NCI-H69 (cell line): ENCODE data around the gene CPN2.

Source experiments
- DNase-seq: peaks from one replicate; lab custom pipeline; 2025; lab: John Stamatoyannopoulos, UW

The CPN2 gene

GRCh38 chr3:194380326-194380725 lies 29.2 kb upstream of the CPN2 start:
- DNase-seq, result peak; percentile 78

DNA sequence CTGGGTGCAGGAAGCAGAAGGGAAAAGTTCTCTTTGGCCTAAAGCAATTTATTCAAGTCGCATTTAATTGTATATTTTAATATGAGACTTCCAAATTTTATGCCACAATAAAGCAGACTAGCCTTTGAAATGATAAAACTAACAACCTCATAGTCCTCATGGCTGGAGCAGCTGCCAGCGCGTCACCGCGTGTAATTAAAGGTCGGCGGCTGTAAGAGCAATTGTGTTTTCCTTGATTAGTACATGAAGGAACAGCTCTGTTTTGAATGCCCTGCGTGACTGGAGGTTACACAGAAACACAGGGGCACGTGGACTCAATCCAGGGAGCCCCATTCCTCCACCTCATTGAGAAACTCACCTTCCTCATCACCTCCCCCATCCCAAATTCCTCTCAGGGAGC lies 28.5 kb upstream of the CPN2 start:
- DNase-seq, result peak; percentile 81

GRCh38 chr3:194379231-194379630 lies 28.1 kb upstream of the CPN2 start:
- DNase-seq, result peak; percentile 74

- DNase-seq, result no peak
Measured at GRCh38 chr3:194377708-194378107, 26.6 kb upstream of the CPN2 start.

DNA sequence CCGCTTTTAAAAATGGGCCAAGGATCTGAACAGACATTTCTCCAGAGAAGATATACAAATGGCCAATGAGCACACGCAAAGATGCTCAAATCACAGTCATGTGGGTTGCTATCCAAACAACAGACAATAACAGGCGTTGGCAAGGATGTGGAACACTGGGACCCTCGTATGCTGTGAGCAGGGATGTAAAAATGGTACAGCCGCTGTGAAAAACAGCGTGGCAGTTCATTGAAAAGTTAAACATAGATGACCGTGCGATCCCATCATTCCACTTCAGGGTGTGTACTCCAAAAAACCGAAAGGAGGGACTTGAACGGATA lies 25.1 kb upstream of the CPN2 start:
- no peak for DNase-seq

GRCh38 chr3:194375473-194376240 lies 24.5 kb upstream of the CPN2 start:
- peak; percentile 87 for DNase-seq

- DNase-seq, result peak; percentile 62
Measured at GRCh38 chr3:194374935-194375334, 23.8 kb upstream of the CPN2 start.

DNA sequence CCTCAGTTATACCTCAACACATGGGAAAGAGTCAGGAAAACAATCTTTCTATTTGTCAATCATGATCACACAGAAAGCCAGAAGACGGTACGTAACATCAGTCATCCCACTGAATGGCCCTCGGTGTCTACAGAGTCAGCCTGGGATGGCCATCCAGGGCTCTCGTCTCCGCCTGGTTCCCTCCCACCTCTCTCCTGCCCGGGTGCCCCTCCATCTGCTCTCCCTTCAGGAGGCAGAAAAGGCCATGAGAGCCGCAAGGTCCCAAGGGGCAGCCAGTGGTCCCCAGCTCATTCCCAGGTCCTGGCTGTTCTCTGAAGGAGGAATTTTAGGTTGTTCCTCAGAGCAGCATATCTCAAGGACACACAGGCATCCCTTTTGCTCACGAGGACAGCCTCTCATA lies 22.8 kb upstream of the CPN2 start:
- peak; percentile 39 for DNase-seq

- DNase-seq, result no peak
Measured at GRCh38 chr3:194373028-194373427, 21.9 kb upstream of the CPN2 start.

DNA sequence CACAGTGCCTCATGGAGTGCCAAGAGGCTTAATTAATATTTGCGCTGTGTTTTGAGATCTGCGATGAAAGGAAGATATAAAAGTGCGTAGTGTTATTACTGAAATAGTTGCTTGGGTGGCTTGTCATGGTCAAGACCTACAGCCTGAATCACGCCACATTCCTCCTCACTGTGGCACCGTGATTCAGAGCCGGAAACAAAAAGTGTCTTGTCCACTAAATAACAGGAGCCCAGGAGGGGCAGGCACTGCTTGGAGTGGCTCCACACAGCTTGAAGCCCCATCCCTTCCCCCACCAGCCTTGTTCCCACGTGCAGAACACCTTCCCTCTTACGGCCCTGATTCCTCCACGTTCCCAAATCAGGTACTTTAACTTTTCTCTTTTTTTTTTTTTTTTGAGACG lies 19.6 kb upstream of the CPN2 start:
- DNase-seq, result no peak

- no peak for DNase-seq
Measured at GRCh38 chr3:194369522-194370279, 18.6 kb upstream of the CPN2 start, which contains the start of gene LRRC15. LRRC15 (minus strand) TSS chr3:194369743; CDS start chr3:194361043, 8,700 bp downstream.

DNA sequence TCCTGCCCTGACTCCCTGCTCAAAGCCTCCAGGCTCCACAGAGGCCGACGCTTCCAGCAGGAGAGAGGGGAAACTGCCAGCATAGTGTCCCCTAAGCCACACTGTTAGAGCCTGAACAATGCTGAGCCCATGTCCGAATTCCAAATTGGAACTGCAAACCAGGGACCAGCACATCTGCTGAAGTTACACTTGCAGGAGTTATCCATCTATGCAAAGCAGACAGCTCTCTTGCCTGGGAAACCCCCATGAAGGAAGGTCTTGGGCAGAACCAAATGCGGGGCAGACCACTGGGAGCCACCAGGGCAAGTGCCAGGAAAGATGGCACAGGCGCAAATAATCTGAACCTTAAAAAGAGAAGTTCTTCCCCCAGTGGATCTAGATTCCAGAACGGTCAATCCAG lies 17.8 kb upstream of the CPN2 start:
- DNase-seq, result no peak

- peak; percentile 47 for DNase-seq
Measured at GRCh38 chr3:194367992-194368841, 17.1 kb upstream of the CPN2 start.

GRCh38 chr3:194365978-194366490 lies 14.9 kb upstream of the CPN2 start:
- DNase-seq, result peak; percentile 29

DNA sequence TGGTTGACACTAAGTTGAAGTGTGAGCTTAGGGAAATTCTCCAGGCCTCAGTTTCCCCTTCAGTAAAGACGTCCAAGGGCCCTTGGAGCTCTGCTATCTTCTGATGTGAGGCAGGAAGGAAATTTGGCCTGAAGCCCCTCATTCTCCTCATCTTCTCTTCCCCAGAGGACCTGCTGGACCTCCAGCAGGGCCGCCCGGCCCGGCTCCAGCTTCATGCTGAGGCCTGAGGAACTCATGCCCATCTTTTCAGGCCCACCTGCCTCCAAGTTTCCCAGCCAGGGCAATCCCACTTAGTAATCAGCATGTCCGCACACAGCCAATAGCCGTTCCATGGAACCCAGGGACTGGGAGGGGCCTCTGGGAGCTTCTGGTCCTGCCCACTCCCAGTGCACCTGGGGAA lies 14.4 kb upstream of the CPN2 start:
- peak; percentile 50 for DNase-seq

DNA sequence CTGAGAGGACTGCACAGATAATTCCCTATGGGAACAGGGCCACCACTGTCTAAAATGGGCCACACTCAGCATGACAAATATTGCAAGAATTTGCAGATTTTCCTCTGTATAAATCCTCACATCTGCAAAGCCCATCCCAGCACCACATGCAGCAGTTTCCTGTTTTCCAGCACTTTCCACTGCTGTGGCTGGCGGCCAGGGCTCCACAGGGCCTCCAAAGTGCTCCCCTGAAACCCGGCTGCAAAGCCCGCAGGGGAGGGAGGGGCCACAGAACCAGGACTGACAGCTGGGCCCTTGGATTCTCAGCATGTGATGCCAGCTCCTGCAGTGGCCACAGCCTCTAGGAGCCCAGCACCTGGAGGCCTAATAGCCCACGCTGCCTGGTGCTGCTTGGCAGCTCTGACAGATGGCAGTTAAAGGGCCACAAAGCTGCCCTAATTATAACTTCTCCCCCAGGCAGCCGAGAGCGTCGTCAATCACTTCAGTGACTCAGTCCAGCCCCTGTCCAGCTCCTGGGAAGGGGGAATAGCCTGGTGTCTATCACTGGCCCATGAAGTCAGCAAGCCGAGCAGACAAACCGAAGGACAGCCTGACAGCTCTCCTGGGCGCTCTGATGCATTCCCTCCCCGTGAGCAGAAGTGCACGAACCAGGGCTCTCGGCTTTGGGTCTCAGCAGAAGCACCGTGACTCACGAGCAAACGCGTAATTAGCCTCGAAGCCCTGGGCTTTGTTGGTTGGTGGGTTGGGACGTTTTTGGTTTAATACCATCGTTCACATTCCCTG lies 13.7 kb upstream of the CPN2 start:
- DNase-seq, result peak; percentile 100

DNA sequence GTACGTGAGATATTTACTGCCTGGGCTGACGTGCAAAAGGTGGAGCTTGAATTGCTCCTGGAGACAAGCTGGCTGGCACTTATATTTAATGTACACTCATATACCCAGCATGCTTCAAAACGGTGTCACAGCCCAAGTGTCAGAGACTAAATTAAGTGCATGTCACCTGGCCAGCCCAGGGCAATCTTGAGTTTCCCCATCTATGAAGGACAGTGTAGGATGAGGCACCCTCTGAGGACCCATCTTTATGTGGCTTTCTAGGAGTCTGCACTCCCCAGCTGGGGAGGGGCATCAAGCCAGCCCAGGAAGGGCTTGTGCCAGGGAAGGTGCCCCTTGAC lies 13.2 kb upstream of the CPN2 start:
- DNase-seq, result no peak

DNA sequence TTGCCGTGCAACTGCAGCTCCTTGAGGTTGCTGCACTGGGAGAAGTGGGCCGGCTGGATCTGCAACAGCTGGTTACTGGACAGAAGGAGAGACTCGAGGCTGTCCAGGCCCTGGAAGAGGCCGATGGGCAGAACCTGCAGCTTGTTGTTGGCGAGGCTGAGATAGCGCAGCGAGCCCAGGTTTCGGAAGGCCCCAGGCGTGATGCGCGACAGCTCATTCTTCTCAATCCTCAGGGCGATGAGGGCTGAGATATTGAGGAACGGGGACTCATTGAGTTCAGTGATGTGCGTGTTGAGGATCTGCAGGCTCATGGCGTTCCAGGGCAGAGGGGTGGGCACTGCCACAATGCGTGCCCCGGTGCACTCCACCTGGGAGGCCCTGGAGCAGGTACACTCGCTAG lies 9.4 kb upstream of the CPN2 start:
- DNase-seq, result no peak

DNA sequence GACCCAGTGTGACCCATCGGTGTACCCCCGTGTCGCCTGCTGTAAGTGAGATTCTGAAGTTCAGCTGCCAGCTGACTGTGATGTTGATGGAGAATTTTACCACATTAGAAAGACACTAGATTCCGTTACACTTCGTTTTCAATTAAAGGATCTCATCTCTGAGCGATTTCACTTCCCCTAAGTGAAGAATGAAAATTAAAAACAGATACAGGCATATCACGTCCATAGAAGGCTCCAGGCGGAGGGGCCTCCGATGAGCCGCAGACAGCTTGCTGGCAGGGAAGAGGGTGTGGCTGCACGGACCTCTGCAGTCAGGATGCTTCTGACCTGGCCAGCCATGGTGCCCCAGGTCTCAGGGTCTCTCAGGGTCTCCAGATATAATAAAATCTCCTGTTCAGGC lies 6.6 kb upstream of the CPN2 start:
- no peak for DNase-seq

DNA sequence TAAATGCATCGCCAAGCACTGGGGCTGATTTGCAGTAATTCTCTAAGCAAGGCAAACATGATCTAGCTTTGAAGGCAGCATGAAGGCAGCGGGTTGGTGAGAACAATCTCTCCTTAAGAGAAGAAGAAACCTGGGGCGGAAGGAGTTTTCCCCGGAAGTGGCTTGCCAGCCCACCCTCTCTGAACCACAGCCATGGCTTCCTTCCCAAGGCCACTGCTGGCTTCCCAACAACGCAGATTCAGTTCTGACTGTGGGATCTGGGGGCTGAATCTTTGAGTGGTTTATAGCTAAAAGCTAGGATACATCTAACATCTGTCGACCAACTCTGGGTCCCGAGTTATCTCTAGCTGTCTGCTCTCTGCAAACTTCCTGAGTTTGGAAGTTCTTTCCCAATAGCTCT lies 4.3 kb upstream of the CPN2 start:
- DNase-seq, result no peak

GRCh38 chr3:194354315-194354714 lies 3.2 kb upstream of the CPN2 start:
- no peak for DNase-seq
